K562 (cell line): ENCODE results near the gene SLC25A45. TPM values are rescaled to one million over a fixed set of nuclear protein-coding genes. Genes with fewer than 3 reads are reported as not detected.

Experiments
- CXXC5 ChIP-seq: fragments of 250-450 bp; sonication (Bioruptor Pico); IDR thresholded peaks from 2 replicates; pipeline ENCODE4 v1.8.0; 2022; ENCODE audit warnings: inconsistent platforms, mild to moderate bottlenecking, moderate library complexity
- EP300 ChIP-seq: IDR thresholded peaks from 2 replicates; pipeline ENCODE4 v1.6.1; 2012; ENCODE audit warnings: low read length, improper control_type of control experiment
- GATAD2B ChIP-seq: fragments of 450-650 bp; IDR thresholded peaks from 2 replicates; pipeline ENCODE4 v1.6.1; 2017; ENCODE audit warnings: mild to moderate bottlenecking, borderline replicate concordance
- IFI16 ChIP-seq: fragments of 250-450 bp; sonication (Bioruptor Pico); IDR thresholded peaks from 2 replicates; pipeline ENCODE4 v2.1.2; 2022; ENCODE audit warnings: mild to moderate bottlenecking, inconsistent platforms
- ILF3 ChIP-seq: fragments of 450-650 bp; IDR thresholded peaks from 2 replicates; pipeline ENCODE4 v1.6.1; 2018; ENCODE audit warnings: antibody characterized with exemption, mild to moderate bottlenecking, moderate library complexity, borderline replicate concordance
- NFATC3 ChIP-seq: fragments of 450-650 bp; IDR thresholded peaks from 2 replicates; pipeline ENCODE4 v1.6.1; 2017; ENCODE audit warnings: mild to moderate bottlenecking
- PHF21A ChIP-seq: fragments of 450-650 bp; IDR thresholded peaks from 2 replicates; pipeline ENCODE4 v1.6.1; 2017; ENCODE audit warnings: low read depth, borderline replicate concordance
- ZNF121 ChIP-seq: sonication (generic); formaldehyde crosslinking; conservative IDR thresholded peaks from 2 replicates; pipeline ENCODE4 v1.8.0; 2022; ENCODE audit warnings: missing genetic modification reagents
- ZNF184 ChIP-seq: sonication (generic); formaldehyde crosslinking; IDR thresholded peaks from 2 replicates; pipeline ENCODE4 v1.5.0; 2020; ENCODE audit warnings: missing genetic modification reagents
- polyA plus RNA-seq, 8 experiments: library from polyadenylated mRNA; depleted of rRNA in 4 of 8; stranded (reverse) in 5 of 8; unstranded in 3 of 8; fragments of >200 nt; fragmentation: Nextera tagmentation in 2 of 8; fragmentation: Illumina TruSeq in 1 of 8; extraction: Ambion mirVana in 2 of 8; extraction: Trizol in 1 of 8; gene quantifications; 2 replicates each; pipeline versions ENCODE4 v1.2.1 to v1.2.3, GENCODE V29; 2011 to 2014; ENCODE audit warnings: inconsistent platforms in 1 of 8, missing spikeins in 1 of 8
- total RNA-seq, 7 experiments: library from RNA; depleted of rRNA in 6 of 7; stranded (reverse); fragments of >200 nt in 6 of 7; fragmentation: Illumina TruSeq in 2 of 7; extraction: Trizol in 2 of 7; gene quantifications; 2 replicates each; pipeline versions ENCODE4 v1.2.1 to v1.2.3, GENCODE V29; 2011 to 2021; ENCODE audit warnings: low replicate concordance in 1 of 7
- TF ChIP-seq, protein P1 (sequence below): fragments of 450-650 bp; formaldehyde crosslinking; IDR thresholded peaks from 2 replicates; pipeline ENCODE4 v1.4.0; 2022; ENCODE audit warnings: missing genetic modification characterization

The SLC25A45 gene
- total and polyA plus RNA-seq, 9 of the 15 experiments (the other 6 are each of a cell fraction or from before 2014, with no cell fraction given): 0.15 to 2.3 (median 0.68) TPM

GRCh38 chr11:65355776-65356393 is 26.6 kb downstream of the SLC25A45 start (continued):
- TF ChIP-seq ZNF121: no peak
- TF ChIP-seq EP300: no peak
- no peak for TF ChIP-seq ZNF184 (CRISPR knock-in tag)
- TF ChIP-seq NFATC3: no peak
- no peak for TF ChIP-seq ILF3
- TF ChIP-seq CXXC5: no peak
- no peak for TF ChIP-seq IFI16
- TF ChIP-seq, protein P1, sequence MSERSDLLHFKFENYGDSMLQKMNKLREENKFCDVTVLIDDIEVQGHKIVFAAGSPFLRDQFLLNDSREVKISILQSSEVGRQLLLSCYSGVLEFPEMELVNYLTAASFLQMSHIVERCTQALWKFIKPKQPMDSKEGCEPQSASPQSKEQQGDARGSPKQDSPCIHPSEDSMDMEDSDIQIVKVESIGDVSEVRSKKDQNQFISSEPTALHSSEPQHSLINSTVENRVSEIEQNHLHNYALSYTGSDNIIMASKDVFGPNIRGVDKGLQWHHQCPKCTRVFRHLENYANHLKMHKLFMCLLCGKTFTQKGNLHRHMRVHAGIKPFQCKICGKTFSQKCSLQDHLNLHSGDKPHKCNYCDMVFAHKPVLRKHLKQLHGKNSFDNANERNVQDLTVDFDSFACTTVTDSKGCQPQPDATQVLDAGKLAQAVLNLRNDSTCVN (CRISPR knock-in tag): no peak
- no peak for TF ChIP-seq PHF21A
- no peak for TF ChIP-seq GATAD2B
